ENCODE data around the gene TMEM255B.

The TMEM255B gene

DNA sequence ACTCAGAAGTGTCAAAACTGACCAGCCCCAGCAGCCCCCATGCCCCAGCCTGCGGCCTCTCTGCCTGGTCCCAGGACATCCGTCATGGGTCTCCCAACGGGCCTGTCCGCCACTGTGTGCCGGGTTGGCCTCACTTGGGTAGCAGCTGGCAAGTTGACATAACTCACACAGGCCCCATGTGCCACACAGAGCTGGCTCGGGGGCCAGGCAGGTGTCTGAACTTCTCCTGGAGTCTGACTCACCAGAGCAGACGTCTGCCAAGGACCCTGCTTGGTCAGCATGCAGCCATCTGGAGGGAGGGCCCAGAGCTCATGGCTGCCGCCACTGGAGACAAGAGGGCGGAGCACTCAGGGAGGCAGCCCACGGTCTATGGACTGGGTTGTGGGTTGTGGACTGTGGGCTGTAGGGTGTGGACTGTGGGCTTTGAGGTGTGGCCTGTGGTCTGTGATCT is 32.0 kb upstream of the TMEM255B start:
- TF ChIP-seq, protein P1, sequence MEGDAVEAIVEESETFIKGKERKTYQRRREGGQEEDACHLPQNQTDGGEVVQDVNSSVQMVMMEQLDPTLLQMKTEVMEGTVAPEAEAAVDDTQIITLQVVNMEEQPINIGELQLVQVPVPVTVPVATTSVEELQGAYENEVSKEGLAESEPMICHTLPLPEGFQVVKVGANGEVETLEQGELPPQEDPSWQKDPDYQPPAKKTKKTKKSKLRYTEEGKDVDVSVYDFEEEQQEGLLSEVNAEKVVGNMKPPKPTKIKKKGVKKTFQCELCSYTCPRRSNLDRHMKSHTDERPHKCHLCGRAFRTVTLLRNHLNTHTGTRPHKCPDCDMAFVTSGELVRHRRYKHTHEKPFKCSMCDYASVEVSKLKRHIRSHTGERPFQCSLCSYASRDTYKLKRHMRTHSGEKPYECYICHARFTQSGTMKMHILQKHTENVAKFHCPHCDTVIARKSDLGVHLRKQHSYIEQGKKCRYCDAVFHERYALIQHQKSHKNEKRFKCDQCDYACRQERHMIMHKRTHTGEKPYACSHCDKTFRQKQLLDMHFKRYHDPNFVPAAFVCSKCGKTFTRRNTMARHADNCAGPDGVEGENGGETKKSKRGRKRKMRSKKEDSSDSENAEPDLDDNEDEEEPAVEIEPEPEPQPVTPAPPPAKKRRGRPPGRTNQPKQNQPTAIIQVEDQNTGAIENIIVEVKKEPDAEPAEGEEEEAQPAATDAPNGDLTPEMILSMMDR (IDR thresholded peaks at IDR 0.05; ENCODE audit: control insufficient read depth, extremely low read depth, insufficient read depth) = no peak
- H3K4me3 ChIP-seq (ENCODE audit: low read depth, low read length) = no peak overlapping the region
- no peak for DNase-seq (ENCODE audit: low read depth)

DNA sequence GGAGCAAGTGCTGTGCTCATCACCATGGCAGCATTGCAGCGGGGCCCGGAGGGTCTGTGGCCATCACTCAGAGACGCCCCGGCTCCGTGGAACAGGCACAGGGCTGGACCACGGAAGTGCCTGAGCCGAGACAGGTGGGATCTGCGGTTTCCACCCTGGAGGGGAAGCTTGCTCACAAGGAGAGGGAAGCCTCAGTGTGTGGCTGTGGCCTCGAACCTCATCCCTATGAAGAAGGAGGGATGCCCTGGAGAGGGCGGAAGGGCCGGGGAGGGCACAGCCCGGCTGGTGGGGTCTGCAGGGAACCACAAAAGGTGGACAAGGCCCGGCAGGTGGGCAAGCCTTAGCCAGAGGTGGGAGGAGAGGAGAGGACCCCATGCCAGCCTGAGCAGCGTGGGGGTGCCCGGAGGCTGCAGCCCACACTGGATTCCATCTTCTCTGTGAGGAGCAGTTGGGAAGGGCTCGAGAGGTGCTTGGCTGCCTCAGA is 30.4 kb upstream of the TMEM255B start:
- H3K4me3 ChIP-seq (ENCODE audit: low read depth, low read length) = no peak overlapping the region
- DNase-seq (ENCODE audit: low read depth) = no peak
- TF ChIP-seq, protein P1 (IDR thresholded peaks at IDR 0.05; ENCODE audit: control insufficient read depth, extremely low read depth, insufficient read depth) = no peak

DNA sequence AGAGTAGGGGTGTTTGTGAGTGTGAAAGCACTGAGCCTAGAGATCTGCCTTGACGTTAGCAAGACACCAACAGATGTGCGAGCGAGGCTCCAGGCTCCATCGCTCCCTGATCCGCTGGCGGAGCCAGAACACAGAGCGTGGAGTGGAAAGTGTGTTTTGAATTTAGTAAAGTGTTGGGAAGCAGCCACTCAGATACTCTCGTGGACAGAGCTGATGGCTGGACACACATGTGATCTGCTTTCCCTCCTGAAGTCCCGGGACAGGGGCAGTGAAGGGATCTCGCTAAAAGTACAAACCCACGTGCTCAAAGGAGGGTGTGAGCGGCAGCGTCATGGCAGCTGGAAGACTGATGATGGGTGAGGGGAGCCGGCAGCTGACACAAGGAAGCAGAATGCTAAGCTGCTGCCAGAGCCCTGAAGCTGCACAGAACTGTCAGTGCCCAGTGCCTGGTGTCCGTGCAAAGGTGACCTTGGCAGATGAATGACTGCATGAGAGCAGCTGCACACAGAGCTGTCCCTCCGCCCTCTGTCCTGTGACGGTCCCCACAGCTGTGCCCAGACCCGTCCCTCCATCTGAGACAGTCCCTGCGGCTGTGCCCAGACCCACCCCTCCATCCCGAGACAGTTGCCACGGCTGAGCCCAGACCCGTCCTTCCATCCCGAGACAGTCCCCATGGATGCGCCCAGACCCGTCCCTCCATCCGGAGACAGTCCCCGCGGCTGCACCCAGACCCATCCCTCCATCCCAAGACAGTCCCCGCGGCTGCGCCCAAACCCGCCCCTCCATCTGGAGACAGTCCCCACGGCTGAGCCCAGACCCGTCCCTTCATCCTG is 29.6 kb upstream of the TMEM255B start:
- no peak overlapping the region for H3K4me3 ChIP-seq (ENCODE audit: low read depth, low read length)
- DNase-seq (ENCODE audit: low read depth) = no peak
- TF ChIP-seq, protein P1 (IDR thresholded peaks at IDR 0.05; ENCODE audit: control insufficient read depth, extremely low read depth, insufficient read depth) = no peak

DNA sequence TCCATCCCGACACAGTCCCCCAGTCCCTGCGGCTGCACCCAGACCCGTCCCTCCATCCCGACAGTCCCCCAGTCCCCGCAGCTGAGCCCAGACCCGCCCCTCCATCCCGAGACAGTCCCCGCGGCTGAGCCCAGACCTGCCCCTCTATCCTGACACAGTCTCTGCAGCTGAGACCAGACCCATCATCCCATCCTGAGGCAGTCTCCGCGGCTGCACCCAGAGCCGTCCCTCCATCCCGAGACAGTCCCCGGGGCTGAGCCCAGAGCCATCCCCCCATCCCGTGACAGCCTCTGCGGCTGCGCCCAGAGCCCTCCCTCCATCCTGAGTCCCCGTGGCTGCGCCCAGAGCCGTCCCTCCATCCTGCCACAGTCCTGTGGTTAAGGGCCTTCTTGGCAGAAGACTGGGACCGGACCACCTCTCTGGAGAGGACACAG is 28.8 kb upstream of the TMEM255B start:
- no peak for DNase-seq (ENCODE audit: low read depth)
- no peak overlapping the region for H3K4me3 ChIP-seq (ENCODE audit: low read depth, low read length)
- TF ChIP-seq, protein P1 (IDR thresholded peaks at IDR 0.05; ENCODE audit: control insufficient read depth, extremely low read depth, insufficient read depth) = no peak

DNA sequence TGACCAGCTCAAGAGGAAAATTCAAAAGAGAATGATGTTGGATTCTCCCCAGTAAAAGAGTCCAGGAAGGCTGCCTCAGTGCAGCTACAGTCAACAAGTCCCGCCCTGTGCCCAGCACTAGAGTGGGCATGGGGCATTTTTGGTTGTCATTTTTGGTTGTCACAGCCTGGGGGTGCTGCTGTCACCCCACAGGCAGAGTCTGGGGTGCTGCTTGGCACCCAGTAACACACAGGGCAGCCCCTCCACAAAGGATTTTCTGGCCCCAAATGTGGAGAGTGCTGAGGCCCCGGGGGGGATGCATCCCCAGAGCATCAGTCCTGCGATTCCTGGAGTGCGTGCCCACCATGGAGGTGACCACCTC is 28.2 kb upstream of the TMEM255B start:
- H3K4me3 ChIP-seq (ENCODE audit: low read depth, low read length) = no peak overlapping the region
- TF ChIP-seq, protein P1 (IDR thresholded peaks at IDR 0.05; ENCODE audit: control insufficient read depth, extremely low read depth, insufficient read depth) = 0 out of 2 replicates have a peak, but pooled peaks have one; percentile 3
- no peak for DNase-seq (ENCODE audit: low read depth)

DNA sequence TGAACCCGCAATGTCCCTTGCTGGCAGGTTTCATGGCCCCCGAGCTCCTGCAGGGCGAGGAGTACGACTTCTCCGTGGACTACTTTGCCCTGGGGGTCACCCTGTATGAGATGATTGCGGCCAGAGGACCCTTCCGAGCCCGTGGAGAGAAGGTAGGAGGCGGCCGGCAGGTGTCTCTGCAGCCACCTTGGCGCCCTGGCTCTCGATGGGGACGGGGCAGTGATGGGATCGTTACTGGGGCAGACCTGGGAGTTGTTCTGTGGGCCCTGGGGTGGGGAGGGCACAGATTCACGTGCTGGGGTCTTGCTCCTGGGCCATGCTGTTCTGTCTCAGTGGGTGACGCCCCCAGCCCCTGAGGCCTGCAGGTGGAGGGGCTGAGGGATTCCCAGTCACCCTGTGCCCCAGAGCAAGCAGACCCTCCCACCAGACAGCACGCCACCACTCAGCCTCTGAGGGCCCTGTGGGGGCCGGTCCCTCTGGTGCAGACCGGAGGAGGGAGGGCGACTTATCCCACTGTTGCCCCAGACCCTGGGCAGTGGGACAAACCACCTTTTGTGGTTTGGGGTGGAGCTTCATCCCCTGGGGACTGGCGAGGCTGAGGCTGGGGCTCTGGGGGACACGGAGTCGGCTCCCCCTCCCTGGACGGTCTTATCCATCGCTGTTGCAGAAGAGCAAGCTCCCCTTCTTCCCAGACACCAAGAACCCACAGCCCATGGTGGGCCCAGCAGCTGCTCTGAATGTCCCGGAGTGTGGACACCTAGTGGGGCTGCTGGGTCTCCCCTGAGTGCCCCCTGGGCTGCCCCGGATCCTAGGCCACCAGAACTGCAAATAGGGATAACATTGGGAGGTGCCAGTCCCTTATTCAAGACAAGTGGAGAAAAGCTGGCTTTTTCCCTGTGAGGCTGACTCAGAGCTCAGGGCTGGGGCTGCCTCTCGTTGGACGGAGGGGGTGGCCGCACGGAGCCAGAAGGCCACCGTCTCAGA is 27.5 kb upstream of the TMEM255B start:
- DNase-seq (ENCODE audit: low read depth) = no peak
- H3K4me3 ChIP-seq (ENCODE audit: low read depth, low read length) = no peak overlapping the region
- TF ChIP-seq, protein P1 (IDR thresholded peaks at IDR 0.05; ENCODE audit: control insufficient read depth, extremely low read depth, insufficient read depth) = peak; percentile 9; the same call in 1 of the 2 replicates

All from LNCaP clone FGC (cell line).